ENCODE measurements around the gene KPNB1.

DNA sequence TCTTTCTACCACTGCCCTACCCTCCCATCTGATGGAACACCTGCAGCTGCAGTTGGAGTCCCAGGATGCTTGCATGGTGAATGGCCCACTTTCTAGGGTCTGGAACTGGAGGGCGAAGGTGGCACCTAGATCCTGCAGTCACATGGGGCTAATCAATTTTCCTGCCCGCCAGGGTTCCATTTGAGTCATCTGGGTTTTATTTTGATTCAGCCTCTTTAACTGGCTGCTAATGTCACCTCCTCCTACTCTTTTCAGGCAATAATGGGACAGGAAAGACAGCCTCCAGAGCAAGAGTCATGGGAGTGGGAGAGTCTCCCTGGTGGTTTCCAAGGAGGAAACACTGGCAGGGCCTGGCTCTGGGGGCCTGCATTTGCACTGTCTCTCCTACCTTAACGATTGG, 40.4 kb downstream of the KPNB1 start:
- TF ChIP-seq, protein P1, sequence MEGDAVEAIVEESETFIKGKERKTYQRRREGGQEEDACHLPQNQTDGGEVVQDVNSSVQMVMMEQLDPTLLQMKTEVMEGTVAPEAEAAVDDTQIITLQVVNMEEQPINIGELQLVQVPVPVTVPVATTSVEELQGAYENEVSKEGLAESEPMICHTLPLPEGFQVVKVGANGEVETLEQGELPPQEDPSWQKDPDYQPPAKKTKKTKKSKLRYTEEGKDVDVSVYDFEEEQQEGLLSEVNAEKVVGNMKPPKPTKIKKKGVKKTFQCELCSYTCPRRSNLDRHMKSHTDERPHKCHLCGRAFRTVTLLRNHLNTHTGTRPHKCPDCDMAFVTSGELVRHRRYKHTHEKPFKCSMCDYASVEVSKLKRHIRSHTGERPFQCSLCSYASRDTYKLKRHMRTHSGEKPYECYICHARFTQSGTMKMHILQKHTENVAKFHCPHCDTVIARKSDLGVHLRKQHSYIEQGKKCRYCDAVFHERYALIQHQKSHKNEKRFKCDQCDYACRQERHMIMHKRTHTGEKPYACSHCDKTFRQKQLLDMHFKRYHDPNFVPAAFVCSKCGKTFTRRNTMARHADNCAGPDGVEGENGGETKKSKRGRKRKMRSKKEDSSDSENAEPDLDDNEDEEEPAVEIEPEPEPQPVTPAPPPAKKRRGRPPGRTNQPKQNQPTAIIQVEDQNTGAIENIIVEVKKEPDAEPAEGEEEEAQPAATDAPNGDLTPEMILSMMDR (IDR thresholded peaks at IDR 0.05), result no peak
- no peak for TF ChIP-seq POLR2A (IDR thresholded peaks at IDR 0.05)
- no peak for TF ChIP-seq EP300 (IDR thresholded peaks at IDR 0.05)

Data from tibial nerve (tissue), 4 donors.